GM12892 (cell line): ENCODE results near the gene FAH.

ENCODE experiments used
- POLR2A ChIP-seq: IDR thresholded peaks from 2 replicates; pipeline ENCODE4 v1.6.1; 2011; ENCODE audit warnings: low read depth, low read length, control low read depth
- POLR2AphosphoS5 ChIP-seq: IDR thresholded peaks from 2 replicates; pipeline ENCODE4 v1.6.1; 2011; ENCODE audit warnings: low read depth, low read length, control low read depth

- no peak for TF ChIP-seq POLR2A
- TF ChIP-seq POLR2AphosphoS5, result no peak
These were observed 51.4 kb downstream of the FAH start for GRCh38 chr15:80204231-80204630.
